Measurements from ENCODE around the gene GMDS. TPM values are rescaled to one million over a fixed set of nuclear protein-coding genes. Genes with fewer than 3 reads are reported as not detected.

Gene GMDS
- total RNA-seq, 1 donor from 2014 or later, result 30.2 TPM

DNA sequence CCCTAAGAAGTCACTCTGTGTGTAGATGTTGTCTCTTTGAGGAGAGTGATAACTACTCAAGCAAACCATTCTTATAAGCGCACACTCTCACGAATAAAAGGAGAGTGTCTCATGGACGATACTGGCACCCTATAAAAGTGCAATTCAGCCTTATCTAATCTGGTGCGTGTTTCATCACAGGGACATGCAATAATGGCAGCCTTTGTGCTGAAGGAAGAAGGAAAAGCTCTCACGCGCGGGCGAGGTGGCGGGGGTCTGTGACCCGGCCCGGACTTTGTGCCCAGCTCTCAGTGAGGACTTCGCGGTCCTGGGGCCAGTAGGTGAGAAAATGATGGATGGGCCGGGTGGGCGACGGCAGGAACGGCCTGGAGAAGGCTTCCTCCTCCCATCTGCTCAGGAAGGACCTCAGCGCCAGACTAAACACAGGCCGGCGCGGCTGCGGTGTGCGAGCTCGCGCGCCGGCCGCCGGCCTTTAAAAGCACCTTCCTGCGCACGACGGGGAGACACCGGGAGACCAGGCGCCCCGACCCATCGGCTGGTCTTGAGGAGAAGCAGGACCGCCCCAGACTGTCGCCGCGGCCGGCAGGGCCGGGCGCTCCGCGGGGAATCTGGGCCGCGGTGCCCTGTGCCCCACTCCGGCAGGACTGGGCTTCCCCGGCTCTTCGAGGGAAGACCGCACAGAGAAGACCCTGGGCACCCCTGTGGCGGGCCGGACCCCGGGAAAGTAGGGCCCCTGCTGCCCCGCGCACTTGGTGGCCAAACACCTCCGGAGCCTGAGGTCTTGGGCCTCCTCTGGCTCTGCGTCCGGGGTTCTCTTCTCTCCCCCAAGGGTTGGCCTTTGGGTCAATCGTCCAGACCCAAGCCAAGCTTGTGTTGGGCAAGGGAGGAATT, 644.0 kb downstream of the GMDS start:
- intact Hi-C loops (cut with DNase I), result loop anchor here (5.0 to 10.0 kb wide), 4 partner anchors 506 to 853 kb away; no protein-coding TSS in a partner anchor
- peaks cover 8% of the 10 kb centered on the region for H3K27me3 ChIP-seq
- no peak for TF ChIP-seq POLR2AphosphoS5 (IDR thresholded peaks at IDR 0.05; ENCODE audit: insufficient read depth in 1 of 2, low read depth in 1 of 2)
- TF ChIP-seq, protein P1, sequence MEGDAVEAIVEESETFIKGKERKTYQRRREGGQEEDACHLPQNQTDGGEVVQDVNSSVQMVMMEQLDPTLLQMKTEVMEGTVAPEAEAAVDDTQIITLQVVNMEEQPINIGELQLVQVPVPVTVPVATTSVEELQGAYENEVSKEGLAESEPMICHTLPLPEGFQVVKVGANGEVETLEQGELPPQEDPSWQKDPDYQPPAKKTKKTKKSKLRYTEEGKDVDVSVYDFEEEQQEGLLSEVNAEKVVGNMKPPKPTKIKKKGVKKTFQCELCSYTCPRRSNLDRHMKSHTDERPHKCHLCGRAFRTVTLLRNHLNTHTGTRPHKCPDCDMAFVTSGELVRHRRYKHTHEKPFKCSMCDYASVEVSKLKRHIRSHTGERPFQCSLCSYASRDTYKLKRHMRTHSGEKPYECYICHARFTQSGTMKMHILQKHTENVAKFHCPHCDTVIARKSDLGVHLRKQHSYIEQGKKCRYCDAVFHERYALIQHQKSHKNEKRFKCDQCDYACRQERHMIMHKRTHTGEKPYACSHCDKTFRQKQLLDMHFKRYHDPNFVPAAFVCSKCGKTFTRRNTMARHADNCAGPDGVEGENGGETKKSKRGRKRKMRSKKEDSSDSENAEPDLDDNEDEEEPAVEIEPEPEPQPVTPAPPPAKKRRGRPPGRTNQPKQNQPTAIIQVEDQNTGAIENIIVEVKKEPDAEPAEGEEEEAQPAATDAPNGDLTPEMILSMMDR (IDR thresholded peaks at IDR 0.05), result no peak

DNA sequence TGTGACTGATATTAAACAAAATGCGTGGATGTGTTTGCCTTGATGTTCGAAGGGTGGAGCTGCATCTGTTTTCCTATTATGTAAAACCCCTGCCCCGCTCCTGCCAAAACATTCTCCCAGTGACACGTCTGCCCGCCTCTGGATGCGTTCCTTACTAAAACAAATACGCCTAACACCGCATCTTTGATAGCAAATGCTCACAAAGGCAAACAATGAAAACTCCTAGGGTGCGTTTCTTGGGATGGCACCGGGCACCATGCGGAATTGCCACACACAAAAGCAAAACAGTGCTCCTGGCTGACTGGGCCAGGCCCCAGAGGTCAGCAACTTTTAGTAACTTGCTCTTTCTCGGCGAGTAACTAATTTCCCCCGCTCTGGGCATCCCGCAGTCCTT, 644.6 kb downstream of the GMDS start:
- Histone ChIP-seq H3K36me3 (no peaks in the 10 kb centered on the region), H3K9me3 (no peaks in the 10 kb centered on the region), H3K4me1 (peaks cover 21% of the 10 kb centered on the region), H3K4me3 (no peak overlapping the region), H3K27me3 (peaks cover 2% of the 10 kb centered on the region), H3K27ac (no peak overlapping the region)
- TF ChIP-seq POLR2A (IDR thresholded peaks at IDR 0.05) (no peak), POLR2AphosphoS5 (IDR thresholded peaks at IDR 0.05; ENCODE audit: insufficient read depth in 1 of 2, low read depth in 1 of 2) (no peak)
- TF ChIP-seq, protein P1 (IDR thresholded peaks at IDR 0.05), result no peak
- intact Hi-C loops (cut with DNase I), result loop anchor here (5.0 to 10.0 kb wide), 4 partner anchors 507 to 854 kb away; no protein-coding TSS in a partner anchor
- no peak for DNase-seq (ENCODE audit: extremely low spot score in 2 of 2)

More for the DNA sequence above, 644.0 kb downstream of the GMDS start:
- Histone ChIP-seq H3K36me3 (no peaks in the 10 kb centered on the region), H3K4me3 (no peak overlapping the region), H3K9me3 (no peaks in the 10 kb centered on the region), H3K4me1 (peaks cover 21% of the 10 kb centered on the region), H3K27ac (no peak overlapping the region)
- no peak for DNase-seq (ENCODE audit: extremely low spot score in 2 of 2)

DNA sequence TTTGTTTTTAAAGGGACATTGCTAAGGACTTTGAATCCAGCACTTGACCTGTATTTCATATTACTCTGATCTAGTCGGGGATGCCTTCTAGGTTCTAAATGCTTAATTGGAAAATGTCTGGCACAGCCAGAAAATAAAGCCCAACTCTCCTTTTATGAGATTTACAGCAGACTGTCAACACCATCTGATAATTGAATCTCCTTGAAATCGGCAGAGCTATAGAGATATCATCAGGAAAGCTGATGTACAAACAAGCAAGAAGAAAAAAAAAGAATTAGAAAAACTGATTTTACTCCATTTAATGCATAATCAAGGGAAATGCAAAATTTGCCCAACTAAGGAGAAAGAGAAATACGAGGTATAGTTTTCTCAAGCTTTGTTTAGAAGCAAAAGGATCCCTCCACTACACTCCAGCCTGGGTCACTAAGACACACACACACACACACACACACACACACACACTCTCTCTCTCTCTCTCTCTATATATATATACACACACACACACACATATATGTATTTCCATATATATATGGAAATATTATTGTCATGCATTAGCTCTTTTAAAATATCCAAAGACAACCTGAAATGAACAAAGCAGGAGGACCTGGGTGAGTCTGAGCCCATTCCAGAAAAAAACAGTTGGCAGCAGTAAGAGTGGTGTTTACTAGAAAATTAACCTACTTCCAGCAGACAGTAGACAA, 645.2 kb downstream of the GMDS start:
- no peak for DNase-seq (ENCODE audit: extremely low spot score in 2 of 2)
- peaks cover 17% of the 10 kb centered on the region for H3K4me1 ChIP-seq
- H3K9me3 ChIP-seq, result no peaks in the 10 kb centered on the region
- H3K4me3 ChIP-seq, result no peak overlapping the region
- no peaks in the 10 kb centered on the region for H3K27me3 ChIP-seq
- TF ChIP-seq POLR2AphosphoS5 (IDR thresholded peaks at IDR 0.05; ENCODE audit: insufficient read depth in 1 of 2, low read depth in 1 of 2), result no peak
- TF ChIP-seq, protein P1 (IDR thresholded peaks at IDR 0.05), result no peak
- no peak for TF ChIP-seq POLR2A (IDR thresholded peaks at IDR 0.05)
- H3K36me3 ChIP-seq, result no peaks in the 10 kb centered on the region
- no peak overlapping the region for H3K27ac ChIP-seq
- intact Hi-C loops (cut with DNase I), result loop anchor here (5.0 to 10.0 kb wide), 4 partner anchors 507 to 855 kb away; no protein-coding TSS in a partner anchor

DNA sequence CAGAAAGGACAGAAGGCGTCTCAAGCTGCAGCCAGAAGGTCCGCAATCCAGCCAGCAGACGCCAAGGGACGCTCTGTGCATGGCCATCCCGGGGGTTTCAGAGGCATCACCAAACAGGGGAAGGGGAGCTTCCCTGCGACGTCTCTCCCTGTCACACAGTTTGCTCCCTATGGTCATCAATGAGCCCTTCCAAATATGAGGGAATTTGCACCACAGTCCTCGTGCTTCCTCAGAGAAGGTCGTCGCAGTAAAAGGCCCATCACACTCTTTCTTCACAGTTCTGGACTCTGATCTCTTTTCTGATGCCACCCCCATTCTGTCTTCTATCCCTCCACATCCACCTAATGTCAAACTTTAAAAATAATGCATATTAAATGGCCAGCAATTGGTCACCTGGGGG, 645.9 kb downstream of the GMDS start:
- H3K36me3 ChIP-seq, result no peaks in the 10 kb centered on the region
- no peak overlapping the region for H3K27ac ChIP-seq
- H3K27me3 ChIP-seq, result no peaks in the 10 kb centered on the region
- H3K4me1 ChIP-seq, result peaks cover 9% of the 10 kb centered on the region
- no peak for DNase-seq (ENCODE audit: extremely low spot score in 2 of 2)
- no peaks in the 10 kb centered on the region for H3K9me3 ChIP-seq
- H3K4me3 ChIP-seq, result no peak overlapping the region
- intact Hi-C loops (cut with DNase I), result loop anchor here (5.0 kb wide), 2 partner anchors 753 to 1038 kb away; no protein-coding TSS in a partner anchor
- TF ChIP-seq POLR2A (IDR thresholded peaks at IDR 0.05), result no peak
- TF ChIP-seq POLR2AphosphoS5 (IDR thresholded peaks at IDR 0.05; ENCODE audit: insufficient read depth in 1 of 2, low read depth in 1 of 2), result no peak
- TF ChIP-seq, protein P1 (IDR thresholded peaks at IDR 0.05), result no peak

Data from vagina (tissue), 2 donors.